AG10803 (cell line): Measurements from ENCODE around the gene ATR.
"Not testable (repeated sequence)": the region's sequence is repeated elsewhere in the genome, so short reads cannot be mapped to it uniquely, and the experiment has no call there.

Experiments used
- DNase-seq: peaks from one replicate; pipeline ENCODE4 v3.0.0; 2010; ENCODE audit warnings: low read depth
- H3K4me3 ChIP-seq: 2 replicates; pipeline ENCODE4 v1.5.1; 2011; ENCODE audit warnings: mild to moderate bottlenecking, low read length, control low read depth
- TF ChIP-seq, protein P1 (sequence below): conservative IDR thresholded peaks from 2 replicates; pipeline ENCODE4 v1.5.1; 2011; ENCODE audit warnings: mild to moderate bottlenecking, low read length, control low read depth, inconsistent platforms

The ATR gene

DNA sequence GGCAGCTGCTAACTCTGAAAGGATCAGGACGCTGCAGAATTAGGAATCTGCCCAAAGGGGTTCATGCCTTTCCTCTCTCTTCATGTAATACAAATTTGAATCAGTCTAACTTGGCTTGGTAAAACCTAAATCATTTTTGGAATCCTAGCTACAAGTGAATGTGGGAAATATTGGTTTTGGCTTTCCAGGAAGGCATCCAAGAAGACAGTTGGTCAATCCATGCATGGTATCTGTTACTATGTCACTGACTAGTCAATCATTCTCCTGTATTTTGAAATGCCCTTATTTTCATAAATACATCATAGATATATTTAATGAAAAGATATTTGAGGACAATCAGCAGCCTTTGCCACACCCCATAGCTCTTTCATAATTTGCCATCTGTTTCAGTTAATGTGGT lies 10.2 kb upstream of the ATR start:
- TF ChIP-seq, protein P1, sequence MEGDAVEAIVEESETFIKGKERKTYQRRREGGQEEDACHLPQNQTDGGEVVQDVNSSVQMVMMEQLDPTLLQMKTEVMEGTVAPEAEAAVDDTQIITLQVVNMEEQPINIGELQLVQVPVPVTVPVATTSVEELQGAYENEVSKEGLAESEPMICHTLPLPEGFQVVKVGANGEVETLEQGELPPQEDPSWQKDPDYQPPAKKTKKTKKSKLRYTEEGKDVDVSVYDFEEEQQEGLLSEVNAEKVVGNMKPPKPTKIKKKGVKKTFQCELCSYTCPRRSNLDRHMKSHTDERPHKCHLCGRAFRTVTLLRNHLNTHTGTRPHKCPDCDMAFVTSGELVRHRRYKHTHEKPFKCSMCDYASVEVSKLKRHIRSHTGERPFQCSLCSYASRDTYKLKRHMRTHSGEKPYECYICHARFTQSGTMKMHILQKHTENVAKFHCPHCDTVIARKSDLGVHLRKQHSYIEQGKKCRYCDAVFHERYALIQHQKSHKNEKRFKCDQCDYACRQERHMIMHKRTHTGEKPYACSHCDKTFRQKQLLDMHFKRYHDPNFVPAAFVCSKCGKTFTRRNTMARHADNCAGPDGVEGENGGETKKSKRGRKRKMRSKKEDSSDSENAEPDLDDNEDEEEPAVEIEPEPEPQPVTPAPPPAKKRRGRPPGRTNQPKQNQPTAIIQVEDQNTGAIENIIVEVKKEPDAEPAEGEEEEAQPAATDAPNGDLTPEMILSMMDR, result no peak
- DNase-seq, result peak; percentile 39

GRCh38 chr3:142586803-142587406 lies 8.4 kb upstream of the ATR start:
- peak; percentile 82 for DNase-seq
- TF ChIP-seq, protein P1, result peak; percentile 61
- H3K4me3 ChIP-seq, result no peak overlapping the region

More for the DNA sequence above, 10.2 kb upstream of the ATR start:
- H3K4me3 ChIP-seq, result no peak overlapping the region

DNA sequence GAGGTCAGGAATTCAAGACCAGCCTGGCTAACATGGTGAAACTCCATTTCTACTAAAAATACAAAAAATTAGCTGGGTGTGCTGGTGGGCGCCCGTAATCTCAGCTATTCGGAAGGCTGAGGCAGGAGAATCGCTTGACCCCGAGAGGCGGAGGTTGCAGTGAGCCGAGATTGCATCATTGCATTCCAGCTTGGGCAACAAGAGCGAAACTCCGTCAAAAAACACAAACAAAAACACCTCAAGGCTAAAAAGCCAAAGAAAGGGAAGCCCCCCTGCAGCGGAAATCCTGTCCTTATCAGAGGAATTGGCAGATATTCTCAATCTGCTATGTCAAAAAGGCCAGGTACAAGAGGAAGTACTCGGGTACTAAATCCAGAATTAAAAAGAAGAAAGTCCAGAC lies 2.5 kb upstream of the ATR start:
- not testable (repeated sequence) for H3K4me3 ChIP-seq, DNase-seq

GRCh38 chr3:142580061-142580423 lies 1.5 kb upstream of the ATR start:
- DNase-seq, result no peak
- no peak overlapping the region for H3K4me3 ChIP-seq
- TF ChIP-seq, protein P1, result no peak

DNA sequence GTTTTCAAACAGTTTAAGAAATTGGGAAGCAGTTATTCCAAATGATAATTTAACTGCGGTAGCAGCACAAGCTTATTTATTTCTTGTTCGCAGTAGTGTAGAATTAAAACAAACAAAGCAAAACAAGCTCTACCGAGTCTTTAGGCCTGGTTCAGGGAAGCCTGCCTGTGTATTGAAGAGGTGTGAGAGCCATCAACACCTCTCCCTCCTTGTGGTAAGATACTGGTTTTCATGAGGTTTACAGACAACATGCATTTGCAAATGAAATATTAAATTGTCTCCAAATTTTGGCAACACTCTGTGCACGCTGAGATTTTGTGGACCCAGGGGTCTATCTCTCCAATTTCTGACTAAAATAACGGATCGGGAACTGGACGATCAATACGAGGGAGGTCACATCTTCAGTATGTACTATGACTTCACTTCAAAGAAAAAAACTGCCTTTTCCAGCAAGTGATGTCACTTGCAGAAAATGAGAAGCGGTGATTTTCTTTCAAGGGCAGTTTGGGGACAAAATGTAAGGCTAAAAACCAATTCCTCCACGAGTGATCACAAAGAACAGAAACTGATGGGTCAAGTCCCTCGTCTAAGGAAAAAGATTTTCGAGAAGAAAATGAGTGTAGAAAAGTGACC lies 721 bp downstream of the ATR start:
- no peak for DNase-seq
- H3K4me3 ChIP-seq, result peak overlapping the region; percentile 97
- TF ChIP-seq, protein P1, result no peak

DNA sequence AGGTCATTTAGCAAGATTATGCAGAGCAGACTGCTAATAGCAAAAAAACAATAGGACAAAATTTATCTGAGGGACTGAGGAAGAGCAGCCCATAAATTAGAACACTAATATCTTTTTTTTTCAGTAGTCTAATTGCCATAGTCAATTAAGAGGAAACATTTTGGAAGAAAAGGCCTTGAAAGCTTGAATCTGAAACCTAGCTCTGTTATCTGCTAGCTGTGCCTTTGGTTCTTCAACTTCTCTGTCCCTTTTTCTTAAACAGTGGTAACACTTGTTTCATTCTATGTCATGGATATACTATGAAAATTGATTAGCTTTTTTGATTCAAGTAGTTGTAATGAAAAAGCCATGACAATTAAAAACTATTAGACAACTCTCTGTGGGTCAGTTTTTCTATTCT lies 1.7 kb downstream of the ATR start:
- H3K4me3 ChIP-seq, result no peak overlapping the region
- DNase-seq, result no peak
- TF ChIP-seq, protein P1, result no peak

GRCh38 chr3:142574665-142575064 lies 3.9 kb downstream of the ATR start:
- no peak for DNase-seq
- TF ChIP-seq, protein P1, result no peak
- H3K4me3 ChIP-seq, result no peak overlapping the region

DNA sequence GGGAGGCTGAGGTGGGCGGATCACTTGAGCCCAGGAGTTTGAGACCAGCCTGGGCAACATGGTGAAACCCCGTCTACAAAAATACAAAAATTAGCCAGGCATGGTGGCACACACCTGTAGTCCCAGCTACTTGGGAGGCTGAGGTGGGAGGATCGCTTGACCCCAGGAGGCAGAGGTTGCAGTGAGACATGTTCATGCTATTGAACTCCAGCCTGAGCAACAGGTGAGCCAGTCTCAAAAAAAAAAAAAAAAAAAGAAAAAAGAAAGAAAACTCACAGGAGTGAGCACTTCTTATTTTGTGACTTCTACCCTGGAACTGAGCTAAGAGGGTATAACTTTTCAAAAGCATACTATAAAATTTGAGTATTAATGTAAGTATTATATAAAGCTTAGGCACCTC lies 4.3 kb downstream of the ATR start:
- not testable (repeated sequence) for H3K4me3 ChIP-seq, DNase-seq

DNA sequence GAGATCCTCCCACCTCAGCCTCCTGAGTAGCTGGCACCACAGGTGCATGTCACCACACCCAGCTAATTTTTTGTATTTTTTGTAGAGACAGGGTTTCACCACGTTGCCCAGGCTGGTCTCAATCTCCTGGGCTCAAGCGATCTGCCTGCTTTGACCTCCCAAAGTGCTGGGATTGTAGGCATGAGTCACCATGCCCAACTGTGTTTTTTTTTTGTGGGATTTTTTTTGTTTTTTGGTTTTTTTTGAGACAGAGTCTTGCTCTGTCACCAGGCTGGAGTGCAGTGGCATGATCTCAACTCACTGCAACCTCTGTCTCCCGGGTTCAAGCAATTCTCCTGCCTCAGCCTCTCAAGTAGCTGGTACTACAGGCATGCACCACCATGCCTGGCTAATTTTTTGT lies 9.1 kb downstream of the ATR start:
- H3K4me3 ChIP-seq, DNase-seq: not testable (repeated sequence)
